ENCODE results near the gene ZNF292. TPM values are rescaled to one million over a fixed set of nuclear protein-coding genes. Genes with fewer than 3 reads are reported as not detected.

ZNF292 gene
- total RNA-seq, 1 experiment from 2014 or later = 32.2 TPM

DNA sequence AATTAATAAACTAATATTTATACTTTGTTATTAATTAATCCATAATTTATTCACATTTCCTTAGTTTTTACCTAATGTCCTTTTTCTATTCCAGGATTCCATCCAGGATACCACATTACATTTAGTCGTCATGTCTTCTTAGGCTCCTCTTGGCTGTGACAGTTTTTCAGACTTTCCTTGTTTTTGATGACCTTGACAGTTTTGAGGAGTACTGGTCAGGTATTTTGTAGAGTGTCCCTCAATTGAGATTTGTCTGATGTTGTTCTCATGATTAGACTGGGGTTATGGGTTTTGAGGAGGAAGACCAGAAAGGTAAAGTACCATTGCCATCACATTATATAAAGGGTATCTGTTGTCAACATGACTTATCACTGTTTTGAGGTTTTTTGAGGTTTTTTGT is 67.3 kb downstream of the ZNF292 start:
- H3K36me3 ChIP-seq (ENCODE audit: control insufficient read depth, insufficient read depth, low read length) = peaks cover 2% of the 10 kb centered on the region
- H3K4me3 ChIP-seq (ENCODE audit: low read depth, low read length) = no peak overlapping the region
- ChIA-PET POLR2A (no interaction called here), CTCF (no interaction called here)
- no peaks in the 10 kb centered on the region for H3K27me3 ChIP-seq (replicated peaks; ENCODE audit: control insufficient read depth, insufficient read depth, low read length)
- DNase-seq = no peak
- Mint-ChIP-seq H3K36me3 (ENCODE audit: insufficient read depth, unreplicated experiment) (peaks cover 52% of the 10 kb centered on the region), H3K4me3 (ENCODE audit: unreplicated experiment) (no peak overlapping the region), H3K27me3 (ENCODE audit: insufficient read depth, unreplicated experiment) (no peaks in the 10 kb centered on the region), H3K4me1 (ENCODE audit: low read depth, unreplicated experiment) (no peaks in the 10 kb centered on the region), H3K27ac (ENCODE audit: unreplicated experiment) (no peak overlapping the region), H3K9me3 (ENCODE audit: unreplicated experiment) (no peaks in the 10 kb centered on the region)
- no peaks in the 10 kb centered on the region for H3K9me3 ChIP-seq
- no peak for TF ChIP-seq CTCF (IDR thresholded peaks at IDR 0.05; ENCODE audit: insufficient read depth in 1 of 2, low read depth in 1 of 2, low read length in 1 of 2, severe bottlenecking in 1 of 2, unreplicated experiment in 1 of 2)
- H3K4me1 ChIP-seq = 0 out of 2 replicates have a peak, but pooled peaks cover 1% of the 10 kb centered on the region
- BruUV-seq (replicated peaks) = no TSS peak
- intact Hi-C loops (cut with micrococcal nuclease; ENCODE audit: unreplicated experiment) = no loop called here

GRCh38 chr6:87224971-87225370 is 69.6 kb downstream of the ZNF292 start:
- H3K4me3 ChIP-seq (ENCODE audit: low read depth, low read length) = no peak overlapping the region
- H3K4me3 Mint-ChIP-seq (ENCODE audit: unreplicated experiment) = no peak overlapping the region
- no peak for DNase-seq
- CTCF ChIA-PET = no interaction called here
- no peaks in the 10 kb centered on the region for H3K4me1 Mint-ChIP-seq (ENCODE audit: low read depth, unreplicated experiment)
- intact Hi-C loops (cut with micrococcal nuclease; ENCODE audit: unreplicated experiment) = no loop called here
- no peaks in the 10 kb centered on the region for H3K9me3 ChIP-seq
- H3K27ac Mint-ChIP-seq (ENCODE audit: unreplicated experiment) = no peak overlapping the region
- no peak for TF ChIP-seq CTCF (IDR thresholded peaks at IDR 0.05; ENCODE audit: insufficient read depth in 1 of 2, low read depth in 1 of 2, low read length in 1 of 2, severe bottlenecking in 1 of 2, unreplicated experiment in 1 of 2)
- peaks cover 2% of the 10 kb centered on the region for H3K36me3 ChIP-seq (ENCODE audit: control insufficient read depth, insufficient read depth, low read length)
- H3K9me3 Mint-ChIP-seq (ENCODE audit: unreplicated experiment) = no peaks in the 10 kb centered on the region
- peaks cover 50% of the 10 kb centered on the region for H3K36me3 Mint-ChIP-seq (ENCODE audit: insufficient read depth, unreplicated experiment)
- no peaks in the 10 kb centered on the region for H3K27me3 ChIP-seq (replicated peaks; ENCODE audit: control insufficient read depth, insufficient read depth, low read length)
- H3K4me1 ChIP-seq = 0 out of 2 replicates have a peak, but pooled peaks cover 3% of the 10 kb centered on the region
- POLR2A ChIA-PET = no interaction called here
- BruUV-seq (replicated peaks) = no TSS peak
- H3K27me3 Mint-ChIP-seq (ENCODE audit: insufficient read depth, unreplicated experiment) = no peaks in the 10 kb centered on the region

GRCh38 chr6:87225511-87225910 is 70.1 kb downstream of the ZNF292 start:
- H3K36me3 Mint-ChIP-seq (ENCODE audit: insufficient read depth, unreplicated experiment) = peaks cover 52% of the 10 kb centered on the region
- no peaks in the 10 kb centered on the region for H3K27me3 Mint-ChIP-seq (ENCODE audit: insufficient read depth, unreplicated experiment)
- BruUV-seq (replicated peaks) = no TSS peak
- DNase-seq = no peak
- H3K9me3 ChIP-seq = no peaks in the 10 kb centered on the region
- H3K9me3 Mint-ChIP-seq (ENCODE audit: unreplicated experiment) = no peaks in the 10 kb centered on the region
- H3K27ac Mint-ChIP-seq (ENCODE audit: unreplicated experiment) = no peak overlapping the region
- ChIA-PET CTCF (no interaction called here), POLR2A (no interaction called here)
- intact Hi-C loops (cut with micrococcal nuclease; ENCODE audit: unreplicated experiment) = no loop called here
- no peaks in the 10 kb centered on the region for H3K27me3 ChIP-seq (replicated peaks; ENCODE audit: control insufficient read depth, insufficient read depth, low read length)
- H3K4me1 ChIP-seq = 0 out of 2 replicates have a peak, but pooled peaks cover 3% of the 10 kb centered on the region
- no peak overlapping the region for H3K4me3 Mint-ChIP-seq (ENCODE audit: unreplicated experiment)
- H3K4me3 ChIP-seq (ENCODE audit: low read depth, low read length) = no peak overlapping the region
- peaks cover 2% of the 10 kb centered on the region for H3K36me3 ChIP-seq (ENCODE audit: control insufficient read depth, insufficient read depth, low read length)
- TF ChIP-seq CTCF (IDR thresholded peaks at IDR 0.05; ENCODE audit: insufficient read depth in 1 of 2, low read depth in 1 of 2, low read length in 1 of 2, severe bottlenecking in 1 of 2, unreplicated experiment in 1 of 2) = no peak
- H3K4me1 Mint-ChIP-seq (ENCODE audit: low read depth, unreplicated experiment) = no peaks in the 10 kb centered on the region
